HG03280 (cell line): ENCODE measurements around the gene ARAP1.

Experiments
- ATAC-seq: cut with Tn5 transposase; IDR thresholded peaks from one replicate; pipeline ENCODE4 v1.9.1; 2021; ENCODE audit warnings: mild to moderate bottlenecking, moderate library complexity; ENCODE audit not compliant: unreplicated experiment

Gene ARAP1

DNA sequence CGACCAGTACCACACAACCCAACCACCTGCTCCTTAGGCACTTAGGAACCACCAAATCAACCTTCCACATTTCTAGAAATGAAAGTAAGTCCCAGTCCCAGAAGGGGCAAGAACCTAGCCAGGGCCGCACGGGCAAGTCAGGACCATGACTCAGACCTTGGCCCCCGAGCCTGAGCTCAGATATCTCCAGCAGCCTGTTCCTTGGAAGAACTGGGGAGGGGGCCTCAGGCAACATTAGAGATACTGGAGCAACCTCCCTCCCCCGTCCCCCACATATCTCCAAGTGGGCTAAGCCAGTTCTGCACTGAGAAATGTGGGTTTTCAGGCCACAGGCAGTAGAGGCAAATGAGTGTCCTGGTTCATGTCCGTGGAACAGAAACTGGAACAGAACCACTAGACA is 7.7 kb downstream of the ARAP1 start:
- no peak for ATAC-seq

DNA sequence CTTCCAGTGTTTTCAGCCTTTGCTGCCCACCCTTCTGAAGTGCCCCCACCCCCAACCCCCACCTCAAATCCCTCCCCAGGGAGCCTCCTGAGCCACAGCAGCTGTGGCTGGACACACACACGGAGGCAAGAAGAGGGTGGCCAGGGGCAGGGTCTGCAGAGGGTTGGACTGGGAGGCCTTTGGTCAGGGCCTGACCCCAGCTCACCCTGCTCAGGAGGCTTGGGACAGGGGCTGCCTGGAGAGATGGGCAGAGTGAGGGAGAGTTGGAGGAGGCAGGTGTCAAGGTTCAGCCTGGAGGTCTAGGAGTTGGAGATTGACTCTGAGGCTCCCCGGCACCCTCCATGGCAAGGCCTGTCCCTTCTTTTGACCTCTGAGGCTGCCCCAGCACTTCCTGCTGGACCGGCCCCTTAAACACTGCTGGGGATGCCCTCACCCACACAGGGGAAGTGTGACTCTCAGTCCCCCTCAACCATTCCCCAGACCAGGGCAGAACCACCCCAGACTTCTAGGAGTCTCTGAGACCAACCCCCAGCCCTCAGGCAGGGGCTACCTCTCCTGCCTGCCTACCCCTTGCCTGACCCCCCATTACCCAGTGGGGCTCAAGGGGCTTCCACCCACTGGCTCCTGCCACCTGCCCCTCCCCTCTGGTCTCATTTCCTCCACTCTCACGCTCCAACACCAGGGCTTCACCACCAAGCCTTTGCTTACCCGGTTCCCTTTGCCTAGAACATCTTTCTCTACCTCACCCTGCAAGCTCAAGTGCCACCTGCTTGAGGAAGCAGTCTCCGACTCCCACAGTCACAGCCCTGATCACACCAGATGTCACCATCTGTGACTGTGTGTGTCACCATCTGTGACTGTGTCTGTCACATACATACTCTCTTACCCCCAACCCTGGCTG is 8.6 kb downstream of the ARAP1 start:
- ATAC-seq: peak; percentile 52

DNA sequence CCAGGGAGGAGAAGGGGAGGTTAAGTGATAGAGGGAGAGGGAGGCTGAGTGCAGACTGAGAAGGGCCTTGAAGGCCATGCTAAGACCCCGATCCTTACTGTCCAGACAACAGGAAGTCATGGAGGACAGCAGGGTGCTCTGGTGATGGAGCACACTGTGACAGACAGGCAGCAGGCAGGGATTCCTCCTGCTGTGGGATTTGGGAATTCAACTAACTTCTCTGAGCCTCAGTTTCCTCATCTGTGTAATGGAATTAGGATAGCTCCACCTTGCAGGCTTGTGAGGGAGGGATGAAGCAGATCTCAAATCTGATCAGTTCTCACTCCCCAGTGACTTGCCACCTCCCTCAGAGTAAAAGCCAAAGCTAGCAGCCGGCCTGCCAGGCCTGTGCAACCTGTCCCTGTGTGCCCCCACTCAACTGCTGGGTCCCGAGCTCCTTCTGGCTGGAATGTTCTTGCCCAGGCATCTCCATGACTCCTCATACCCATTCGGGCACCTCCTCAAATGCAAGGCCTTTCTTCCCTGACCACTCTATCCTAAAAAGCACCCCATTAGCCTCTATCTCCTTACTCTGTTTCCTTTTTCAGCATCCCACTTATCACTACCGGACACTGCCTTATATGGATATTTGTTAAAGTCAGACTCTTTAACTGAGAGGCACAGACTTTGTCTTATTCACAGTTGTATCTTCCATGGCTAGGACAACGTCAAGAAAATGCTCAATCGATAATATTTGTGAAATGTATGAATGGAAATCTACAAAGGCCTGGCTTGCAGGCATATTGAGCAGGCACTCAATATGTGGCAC is 9.5 kb downstream of the ARAP1 start:
- ATAC-seq: no peak

DNA sequence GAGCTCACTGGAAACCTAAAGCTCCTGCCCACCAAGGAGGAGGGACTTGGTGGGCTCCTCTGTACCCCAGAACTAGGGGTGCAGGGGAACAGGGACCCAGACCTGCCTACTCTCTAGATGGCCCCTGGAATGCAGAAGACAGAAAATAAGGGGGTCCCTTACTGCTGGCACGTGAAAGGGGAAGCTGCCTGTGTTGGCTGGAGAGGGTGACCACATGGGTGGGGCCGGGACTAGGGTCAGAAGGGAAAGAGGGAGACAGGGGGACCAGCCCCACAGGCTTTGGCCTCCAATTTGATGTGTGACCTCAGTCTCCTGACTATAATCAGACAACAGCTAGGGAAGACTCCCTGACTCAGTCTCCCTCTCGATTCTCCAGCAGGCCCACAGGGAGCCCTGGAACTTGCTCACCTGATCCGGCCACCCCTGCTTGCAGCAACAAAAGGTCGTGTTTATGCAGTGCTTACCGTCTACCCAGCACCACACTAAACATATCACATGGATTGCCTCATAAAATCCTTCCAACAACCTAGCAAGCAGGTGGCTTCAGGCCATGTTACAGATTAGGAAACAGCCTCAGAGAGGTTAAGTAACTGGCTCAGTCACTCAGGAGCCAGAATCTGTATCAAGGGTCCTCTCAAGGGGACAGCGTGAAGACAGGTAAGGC is 10.2 kb downstream of the ARAP1 start:
- ATAC-seq: no peak

DNA sequence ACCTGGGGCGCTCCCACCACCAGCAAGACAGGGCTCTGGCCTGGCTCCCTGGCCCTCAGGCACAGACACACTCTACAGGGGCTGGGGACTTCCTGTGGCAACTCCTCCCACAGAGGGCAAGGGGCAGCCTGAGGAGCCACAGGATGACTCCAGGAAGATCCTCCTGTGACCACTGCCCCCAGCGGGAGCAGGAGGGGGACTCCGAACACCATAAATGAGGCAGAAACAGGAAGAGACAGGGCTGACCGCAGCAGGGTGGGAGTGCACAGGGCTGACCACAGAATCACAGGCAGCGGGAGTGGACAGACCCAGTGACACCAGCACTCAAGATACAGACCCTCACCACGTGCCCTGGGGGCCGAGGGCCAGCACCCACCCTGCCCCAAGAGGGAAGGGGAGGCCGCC is 10.8 kb downstream of the ARAP1 start:
- ATAC-seq: no peak

DNA sequence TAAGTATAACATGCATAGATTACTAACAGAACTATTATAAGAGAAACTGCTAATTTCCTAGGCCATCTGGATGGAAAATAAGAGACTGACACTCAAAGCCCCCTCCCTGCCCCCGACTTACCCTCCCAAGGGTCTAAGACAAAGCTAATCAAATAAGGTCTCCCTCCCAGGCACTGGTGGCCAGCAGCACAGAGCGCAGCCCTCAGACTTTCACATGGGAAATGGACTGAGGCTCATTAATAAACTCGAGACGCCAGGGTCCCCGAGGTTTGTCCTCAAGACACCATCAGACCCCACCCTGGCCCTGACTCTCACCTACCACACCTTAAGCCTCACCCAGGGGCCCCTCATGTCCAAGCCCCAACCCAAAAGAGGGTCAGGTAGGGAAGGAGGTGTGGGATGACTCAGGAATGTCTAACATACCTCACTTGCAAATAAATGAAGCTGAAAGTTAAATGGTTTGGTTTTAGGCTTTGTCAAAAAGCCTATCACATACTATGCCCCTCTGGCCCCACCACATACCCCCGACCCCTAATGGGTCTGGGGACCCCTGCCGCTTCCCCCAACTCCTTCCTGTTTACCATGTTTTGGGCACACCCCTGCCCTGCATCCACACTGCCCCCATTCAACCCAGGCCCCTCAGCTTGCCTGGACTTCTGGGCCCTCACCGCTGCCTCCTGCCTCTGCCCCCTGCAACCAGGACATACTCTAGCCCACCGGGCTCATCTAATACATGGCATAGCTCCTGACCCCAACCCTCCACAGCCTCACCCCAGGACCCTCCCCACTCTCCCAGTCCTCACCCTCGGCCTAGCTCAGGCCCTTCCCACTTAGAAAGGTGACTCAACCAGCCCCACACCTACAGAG is 11.4 kb downstream of the ARAP1 start:
- no peak for ATAC-seq

DNA sequence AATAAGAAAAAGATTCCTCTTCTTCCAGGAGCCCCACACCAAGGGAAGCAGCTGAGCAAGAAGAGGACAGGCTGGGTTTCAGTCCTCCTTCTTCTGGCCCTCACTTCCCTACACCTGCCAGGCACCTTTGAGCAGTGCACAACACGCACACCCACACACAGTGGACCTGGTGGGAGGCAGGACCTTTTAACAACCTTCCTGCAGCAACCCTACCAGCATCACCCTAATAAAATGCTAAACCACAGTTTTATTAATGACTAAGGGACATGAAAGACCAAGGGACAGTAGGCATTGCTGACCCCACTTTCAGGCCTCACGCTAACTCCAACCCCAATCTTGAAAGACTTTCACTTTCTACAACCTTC is 12.2 kb downstream of the ARAP1 start:
- no peak for ATAC-seq

DNA sequence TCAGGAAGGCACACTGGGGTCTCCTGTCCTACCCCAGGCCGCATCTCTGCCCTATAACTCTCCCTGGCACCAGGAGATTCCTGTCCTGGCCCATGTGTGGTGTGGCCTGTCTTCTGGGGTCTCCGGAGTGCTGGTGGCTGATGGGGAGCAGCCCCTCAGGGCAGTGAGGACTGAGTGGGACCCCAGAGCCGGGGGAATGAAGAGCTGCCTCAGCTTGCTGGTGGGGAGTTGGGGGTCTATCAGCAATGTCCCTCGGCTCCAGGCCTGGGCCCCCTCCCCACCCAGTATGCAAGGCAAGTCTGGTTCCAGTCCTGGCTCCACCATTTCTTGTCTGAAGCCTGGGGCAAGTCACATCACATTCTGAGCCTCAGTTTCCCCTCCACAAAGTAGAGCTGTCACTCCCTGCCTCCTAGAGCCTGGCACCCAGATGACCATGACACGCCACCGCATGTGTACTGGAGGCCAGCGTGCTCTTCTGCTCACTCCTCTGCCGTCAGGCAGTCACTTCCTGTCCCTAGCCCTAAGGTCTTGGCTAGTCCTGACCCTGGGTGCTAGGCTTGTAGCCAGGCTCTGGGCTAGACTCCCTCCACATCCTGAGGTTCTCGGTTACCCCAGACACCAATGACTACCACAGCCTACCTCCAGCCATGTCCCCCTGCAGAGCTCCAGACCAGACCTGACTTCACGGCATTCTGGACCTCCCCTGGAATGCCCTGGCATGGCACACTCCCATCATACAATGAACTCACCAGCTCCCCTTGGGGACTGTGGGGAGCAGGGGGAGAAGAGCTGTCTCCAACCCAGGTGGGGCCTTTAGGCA is 12.8 kb downstream of the ARAP1 start:
- no peak for ATAC-seq

DNA sequence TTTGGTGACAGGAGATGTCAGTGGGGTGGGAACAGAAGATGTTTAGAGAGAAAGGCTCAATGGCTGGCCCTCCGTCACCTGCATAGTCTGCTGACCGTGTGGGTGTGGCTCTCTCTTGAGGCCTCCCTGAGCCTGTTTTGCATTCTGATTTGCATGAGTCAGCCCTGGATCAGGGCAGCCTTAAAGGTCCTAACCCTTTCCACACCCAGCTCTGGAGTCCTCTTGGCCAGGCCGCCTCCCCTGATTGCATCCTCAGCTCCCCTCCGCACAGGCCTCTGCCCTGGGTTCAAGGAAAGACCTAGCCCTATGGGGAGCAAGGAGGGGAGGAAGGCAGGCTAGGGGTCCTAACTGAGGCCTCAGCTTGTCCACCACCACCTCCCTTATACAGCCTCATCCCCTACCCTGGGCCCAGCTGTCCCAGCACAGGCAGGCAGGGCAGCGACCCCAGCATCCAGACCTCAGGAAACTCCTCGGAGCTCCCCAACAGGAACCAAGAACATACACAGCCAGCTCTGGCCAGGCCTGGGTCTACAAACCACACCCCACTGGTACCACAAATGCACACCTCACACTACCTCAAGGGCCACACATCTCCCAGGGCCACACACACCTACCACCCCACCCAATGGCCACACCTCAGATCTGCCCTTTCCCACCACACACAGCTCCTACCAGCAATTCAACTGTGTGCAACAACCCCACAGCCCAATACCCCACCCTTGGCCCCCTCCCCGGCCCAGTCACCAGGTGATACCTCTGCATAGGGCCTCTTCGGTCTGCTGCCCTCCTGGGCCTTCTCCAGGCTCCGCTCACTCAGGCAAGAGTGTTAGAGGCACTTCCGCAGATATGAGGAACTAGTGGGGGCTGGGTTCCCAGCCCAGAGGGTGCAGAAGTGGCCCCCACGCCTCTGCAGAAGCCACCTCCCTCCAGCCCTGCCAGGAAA is 13.7 kb downstream of the ARAP1 start:
- no peak for ATAC-seq

DNA sequence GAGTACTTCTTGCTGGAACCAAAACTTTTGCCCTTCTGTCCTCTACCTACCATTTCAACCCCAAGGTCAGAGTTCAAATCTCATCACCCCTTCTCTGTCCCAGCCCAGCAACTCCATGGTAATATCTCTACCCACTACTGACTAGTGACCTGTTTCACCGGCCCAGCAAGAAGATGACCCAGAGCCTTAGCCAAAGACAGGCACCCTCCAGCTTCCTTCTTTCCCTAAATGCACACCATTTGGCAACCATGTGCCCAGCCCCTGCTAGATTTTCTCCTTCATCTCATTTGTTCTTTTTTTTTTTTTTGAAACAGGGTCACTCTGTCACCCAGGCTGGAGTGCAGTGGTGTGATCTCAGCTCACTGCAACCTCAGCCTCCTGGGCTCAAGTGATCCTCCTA is 14.9 kb downstream of the ARAP1 start:
- no peak for ATAC-seq

DNA sequence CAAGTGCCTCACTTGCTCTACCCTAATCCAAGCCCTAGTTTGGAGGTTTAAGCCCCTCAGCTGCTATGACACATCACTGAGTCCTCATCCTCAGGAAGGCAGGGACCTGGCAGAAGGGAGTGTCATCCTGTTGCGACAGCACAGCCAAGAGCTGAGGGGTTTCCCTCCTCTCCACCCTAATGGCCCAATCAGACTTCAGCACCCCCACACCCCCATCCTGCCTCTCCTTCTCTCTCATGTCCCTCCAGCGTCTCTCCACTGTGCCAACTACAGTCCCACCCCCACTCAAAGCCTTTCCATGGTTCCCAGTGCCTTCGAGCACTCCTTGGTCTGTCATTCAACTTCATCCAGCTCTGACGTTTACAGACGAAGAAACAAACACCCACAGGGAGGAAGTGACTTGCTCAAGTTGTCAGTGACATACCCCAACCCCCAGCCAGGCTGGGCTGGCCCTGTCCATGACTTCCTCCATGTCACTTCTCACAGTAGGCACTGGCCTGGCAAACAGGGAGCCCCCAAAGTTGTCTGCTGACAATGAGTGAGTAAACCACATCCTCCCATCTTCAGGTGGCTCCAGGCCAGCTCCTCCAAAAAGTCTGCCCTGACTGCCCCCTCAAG is 15.6 kb downstream of the ARAP1 start:
- no peak for ATAC-seq

DNA sequence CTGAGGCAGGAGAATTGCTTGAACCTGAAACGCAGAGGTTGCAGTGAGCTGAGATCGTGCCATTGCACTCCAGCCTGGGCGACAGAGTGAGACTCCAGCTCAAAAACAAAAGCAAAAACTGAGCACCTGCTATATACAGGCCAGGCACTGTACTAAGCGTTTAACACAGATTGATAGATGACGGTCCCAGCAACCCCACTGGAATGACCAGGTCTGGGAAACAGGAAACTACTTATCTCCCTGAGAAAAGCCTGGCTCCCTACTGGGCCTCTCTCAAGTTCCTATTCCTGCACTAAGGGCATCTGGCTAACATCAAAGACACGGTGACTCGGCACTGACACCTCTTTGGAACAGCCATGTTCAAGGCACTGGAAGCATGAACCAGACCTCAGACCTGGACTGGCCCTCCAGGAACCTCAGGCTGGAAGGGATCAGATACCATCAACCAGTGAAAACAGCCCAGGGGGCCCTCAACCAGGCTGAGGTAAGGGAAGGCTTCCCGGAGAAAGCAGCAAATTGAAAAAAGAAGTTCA is 16.6 kb downstream of the ARAP1 start:
- no peak for ATAC-seq

DNA sequence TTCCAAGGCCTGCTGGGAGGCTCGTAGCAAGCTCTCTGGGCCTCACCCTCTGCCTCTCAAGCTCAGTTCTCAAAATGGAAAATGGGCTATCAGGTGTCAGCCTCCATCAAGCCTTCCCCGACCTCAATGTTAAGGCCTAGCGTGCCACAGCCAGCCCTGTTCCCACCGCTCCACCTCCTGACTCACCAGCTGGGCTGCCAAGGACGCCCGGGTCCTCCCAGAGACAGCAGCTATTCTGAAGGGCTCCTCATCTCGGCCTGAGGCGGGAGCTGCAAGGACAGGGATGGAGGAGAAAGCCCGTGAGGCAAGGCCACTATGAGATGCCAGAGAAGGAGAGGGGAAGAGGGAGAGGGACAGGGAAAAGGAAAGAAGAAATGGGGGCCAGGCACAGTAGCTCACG is 19.9 kb downstream of the ARAP1 start:
- no peak for ATAC-seq

DNA sequence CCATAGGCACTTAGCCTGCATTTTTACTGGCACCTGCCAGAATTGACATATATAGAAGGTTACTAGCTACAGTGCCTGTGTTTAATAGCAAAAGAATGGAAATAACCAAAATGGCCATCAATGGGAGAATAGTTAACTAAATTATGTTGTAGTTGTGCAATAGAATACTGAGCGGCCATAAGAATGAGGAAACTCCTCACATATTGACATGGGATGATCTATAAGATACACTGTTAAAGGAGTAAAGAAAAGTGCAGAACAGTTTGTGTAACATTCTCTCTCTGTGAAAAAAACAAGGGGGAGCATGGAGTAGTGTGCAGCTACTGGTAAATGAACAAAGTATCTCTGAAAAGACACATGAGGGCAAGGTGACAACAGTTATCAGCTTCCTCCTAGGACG is 21.5 kb downstream of the ARAP1 start:
- ATAC-seq: no peak

DNA sequence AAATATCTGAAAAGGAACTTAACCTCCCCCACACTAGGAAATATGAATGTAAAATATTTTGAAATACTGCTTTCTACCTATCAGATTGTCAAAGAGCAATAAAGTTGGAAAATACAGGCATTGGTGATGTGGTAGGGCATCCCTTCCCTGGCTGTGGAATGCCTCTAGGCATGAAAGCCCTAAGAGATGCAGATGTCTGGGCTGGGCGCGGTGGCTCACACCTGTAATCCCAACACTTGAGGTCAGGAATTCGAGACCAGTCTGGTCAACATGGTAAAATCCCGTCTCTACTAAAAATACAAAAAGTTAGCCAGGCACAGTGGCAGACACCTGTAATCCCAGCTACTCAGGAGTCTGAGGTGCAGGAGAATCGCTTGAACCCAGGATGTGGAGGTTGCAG is 22.0 kb downstream of the ARAP1 start:
- ATAC-seq: no peak

DNA sequence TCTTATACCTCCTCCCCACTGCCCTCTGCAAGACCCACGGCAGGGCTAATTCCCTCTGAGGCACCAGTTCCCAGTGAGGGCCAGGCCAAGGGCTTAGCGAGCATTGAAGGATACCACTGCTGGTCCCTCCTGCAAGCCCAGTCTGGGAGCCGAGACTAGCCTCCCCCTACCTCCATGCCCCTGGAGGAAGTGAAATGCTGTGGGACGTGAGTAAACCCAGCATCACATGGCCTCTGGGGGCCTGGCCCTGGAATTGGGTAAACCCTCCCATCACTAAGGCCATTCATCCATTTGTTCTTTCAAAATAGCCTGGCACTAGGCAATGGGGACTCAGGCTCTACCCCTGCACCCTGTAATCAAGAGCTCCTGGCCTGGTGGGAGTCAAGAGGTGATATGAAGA is 24.7 kb downstream of the ARAP1 start:
- ATAC-seq: no peak

DNA sequence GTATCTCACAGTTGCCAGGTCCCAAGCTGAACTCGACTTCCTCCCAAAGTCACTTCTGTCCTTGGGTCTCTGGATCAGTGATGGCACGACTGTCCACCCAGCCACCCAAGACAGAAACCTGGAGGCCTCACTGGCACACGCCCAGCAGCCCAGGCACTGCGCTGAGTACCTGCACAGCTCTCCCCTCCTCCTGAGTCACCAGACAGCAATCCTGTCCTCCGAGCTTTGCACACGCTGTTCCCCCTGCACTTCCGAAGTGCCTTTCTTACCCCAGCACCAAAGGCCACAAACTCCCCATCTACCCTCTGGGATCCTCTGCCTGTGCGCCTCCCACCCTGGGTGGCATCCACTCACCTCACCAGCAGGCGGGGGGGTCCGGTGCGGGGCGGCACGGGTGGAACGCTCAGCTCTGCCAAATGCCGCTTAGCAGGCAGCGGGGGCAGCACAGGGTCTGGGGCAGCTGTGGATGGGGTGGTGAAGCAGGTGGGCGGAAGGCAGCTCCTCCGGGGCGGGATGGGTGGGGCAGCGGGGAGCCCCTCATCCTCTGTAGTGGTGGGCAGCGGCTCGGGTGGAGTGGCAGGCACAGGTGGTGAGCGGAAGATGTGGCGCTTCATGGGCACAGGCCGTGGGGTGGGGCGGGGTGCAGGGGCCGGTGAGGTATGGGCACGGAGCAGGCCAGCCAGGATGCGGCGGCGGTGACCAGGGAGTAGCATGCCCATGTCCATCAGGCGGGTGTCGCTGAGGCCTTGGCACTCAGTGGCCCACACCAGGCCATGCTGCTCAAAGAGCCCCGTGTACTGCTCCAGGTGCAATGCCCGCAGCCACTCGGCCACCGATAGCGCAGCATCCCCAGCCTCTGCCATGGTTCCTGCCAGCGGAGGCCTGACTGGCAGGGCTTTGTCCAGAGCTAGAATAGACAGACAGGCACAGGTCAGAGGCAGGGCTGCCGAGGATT is 25.7 kb downstream of the ARAP1 start:
- no peak for ATAC-seq
